Naive thymus-derived CD8-positive, alpha-beta T cell (primary cell): ENCODE measurements around the gene WNK1. TPM values are rescaled to one million over a fixed set of nuclear protein-coding genes. Genes with fewer than 3 reads are reported as not detected.
"Not testable (repeated sequence)": the region's sequence is repeated elsewhere in the genome, so short reads cannot be mapped to it uniquely, and the experiment has no call there.

ENCODE experiments used
- ATAC-seq, 2 donors: fragments of 150-1000 bp; cut with Tn5 transposase in 1 of 2; sonication (Bioruptor Pico), chemical (Tn5 transposase) in 1 of 2; 1 replicate in 1 of 2; 2 replicates in 1 of 2; pipeline ENCODE4 v1.10.0; 2021; ENCODE audit warnings: mild to moderate bottlenecking in 2 of 2, moderate library complexity in 2 of 2
- POLR2A ChIA-PET: fragments of 350-600 bp; sonication (Branson Sonifier 250); formaldehyde crosslinking; loops from one replicate; lab custom pipeline; 2021; ENCODE audit warnings: antibody characterized with exemption; lab: Charles Lee
- DNase-seq, 10 donors: peaks; one replicate each; pipeline versions ENCODE4 v3.0.0 to v3.0.0-alpha.2; 2020 to 2022
- H3K27ac Mint-ChIP-seq, 10 donors: one replicate each; pipeline ENCODE4 v1.8.0; 2020 to 2022; ENCODE audit warnings: mild to moderate bottlenecking in 10 of 10, mixed read lengths in 10 of 10, moderate library complexity in 4 of 10, inconsistent platforms in 1 of 10
- H3K27me3 Mint-ChIP-seq, 5 donors: one replicate each; pipeline ENCODE4 v1.8.0; 2021 to 2022; ENCODE audit warnings: mixed read lengths in 5 of 5
- H3K36me3 Mint-ChIP-seq, 3 donors: one replicate each; pipeline ENCODE4 v1.8.0; 2020 to 2022; ENCODE audit warnings: mixed read lengths in 3 of 3, mild to moderate bottlenecking in 2 of 3, inconsistent platforms in 1 of 3
- H3K4me1 Mint-ChIP-seq, 4 donors: one replicate each; pipeline ENCODE4 v1.8.0; 2021 to 2022; ENCODE audit warnings: mixed read lengths in 4 of 4
- H3K4me3 Mint-ChIP-seq, 10 donors: one replicate each; pipeline ENCODE4 v1.8.0; 2020 to 2022; ENCODE audit warnings: mild to moderate bottlenecking in 10 of 10, mixed read lengths in 10 of 10, moderate library complexity in 6 of 10, inconsistent platforms in 1 of 10
- H3K9me3 Mint-ChIP-seq, 9 donors: one replicate each; pipeline ENCODE4 v1.8.0; 2020 to 2022; ENCODE audit warnings: mixed read lengths in 9 of 9, mild to moderate bottlenecking in 3 of 9, inconsistent platforms in 1 of 9, moderate library complexity in 1 of 9
- polyA plus RNA-seq, 3 donors: library from polyadenylated mRNA; unstranded; fragments of 300-500 nt; fragmentation: Illumina TruSeq; gene quantifications; one replicate each; pipeline ENCODE4 v1.2.3, GENCODE V29; 2021
- total RNA-seq, 8 experiments: library from RNA in 2 of 8; stranded (reverse) in 2 of 8; gene quantifications; one replicate each; pipeline ENCODE4 v1.2.3 and lab custom pipeline; 2021 to 2026

Gene WNK1
- total and polyA plus RNA-seq, 5 experiments from 2014 or later = 19.5 to 158 (median 31.0) TPM

- H3K9me3 Mint-ChIP-seq, H3K27ac Mint-ChIP-seq, DNase-seq, H3K4me3 Mint-ChIP-seq, ATAC-seq, H3K27me3 Mint-ChIP-seq: not testable (repeated sequence)
- H3K4me1 Mint-ChIP-seq = peaks cover 2 to 17% (median 13%) of the 10 kb centered on the region in 4 donors
- peaks cover 4 to 54% (median 13%) of the 10 kb centered on the region in 3 donors for H3K36me3 Mint-ChIP-seq
- POLR2A ChIA-PET = interaction anchor here (0.7 kb wide), 1 partner anchor 186 kb away, joined by 4 read pairs; no protein-coding TSS in a partner anchor
Observed at GRCh38 chr12:935891-936290, 183.5 kb downstream of the WNK1 start.

- ATAC-seq (no peak), DNase-seq (no peak)
- POLR2A ChIA-PET = interaction anchor here (0.7 kb wide), 1 partner anchor 187 kb away, joined by 4 read pairs; no protein-coding TSS in a partner anchor
- no peaks in the 10 kb centered on the region for H3K27me3 Mint-ChIP-seq
- peaks cover 4 to 50% (median 10%) of the 10 kb centered on the region in 3 donors for H3K36me3 Mint-ChIP-seq
- peaks cover 2 to 17% (median 13%) of the 10 kb centered on the region in 4 donors for H3K4me1 Mint-ChIP-seq
- H3K27ac Mint-ChIP-seq = peak overlapping the region in 1 of 10 donors; percentile 72
- no peak overlapping the region for H3K4me3 Mint-ChIP-seq
- H3K9me3 Mint-ChIP-seq = no peaks in the 10 kb centered on the region
Observed at GRCh38 chr12:936377-937345, 184.3 kb downstream of the WNK1 start.

- H3K4me3 Mint-ChIP-seq = no peak overlapping the region
- POLR2A ChIA-PET = no interaction called here
- no peaks in the 10 kb centered on the region for H3K9me3 Mint-ChIP-seq
- peaks cover 4 to 54% (median 10%) of the 10 kb centered on the region in 3 donors for H3K36me3 Mint-ChIP-seq
- H3K27ac Mint-ChIP-seq = peak overlapping the region in 1 of 10 donors; percentile 13
- no peak for ATAC-seq
- DNase-seq = no peak
- H3K4me1 Mint-ChIP-seq = peaks cover 8 to 21% (median 16%) of the 10 kb centered on the region in 4 donors
- H3K27me3 Mint-ChIP-seq = no peaks in the 10 kb centered on the region
Observed at GRCh38 chr12:938810-939209, 186.4 kb downstream of the WNK1 start.

- no peaks in the 10 kb centered on the region for H3K9me3 Mint-ChIP-seq
- H3K27me3 Mint-ChIP-seq = no peaks in the 10 kb centered on the region
- POLR2A ChIA-PET = no interaction called here
- H3K27ac Mint-ChIP-seq = peak overlapping the region in 1 of 10 donors; percentile 67
- peaks cover 25 to 45% (median 37%) of the 10 kb centered on the region in 4 donors for H3K4me1 Mint-ChIP-seq
- peaks cover 4 to 63% (median 10%) of the 10 kb centered on the region in 3 donors for H3K36me3 Mint-ChIP-seq
- no peak for ATAC-seq
- H3K4me3 Mint-ChIP-seq = no peak overlapping the region
- no peak for DNase-seq
Observed at GRCh38 chr12:943051-943450, 190.7 kb downstream of the WNK1 start.

- peak overlapping the region in 4 of 10 donors; percentile 1 to 40 (median 8) for H3K4me3 Mint-ChIP-seq
- no peaks in the 10 kb centered on the region for H3K27me3 Mint-ChIP-seq
- POLR2A ChIA-PET = interaction anchor here (0.7 kb wide), 1 partner anchor 30 kb away, joined by 8 read pairs; no protein-coding TSS in a partner anchor
- no peak for DNase-seq
- peaks cover 32 to 54% (median 47%) of the 10 kb centered on the region in 4 donors for H3K4me1 Mint-ChIP-seq
- H3K36me3 Mint-ChIP-seq = peaks cover 4 to 57% (median 10%) of the 10 kb centered on the region in 3 donors
- no peaks in the 10 kb centered on the region for H3K9me3 Mint-ChIP-seq
- no peak for ATAC-seq
- peak overlapping the region; percentile 37 to 87 (median 59) for H3K27ac Mint-ChIP-seq
Observed at GRCh38 chr12:944211-944610, 191.8 kb downstream of the WNK1 start.

GRCh38 chr12:946212-946611, 193.8 kb downstream of the WNK1 start:
- DNase-seq (no peak), ATAC-seq (no peak)
- Mint-ChIP-seq H3K27ac (peak overlapping the region in 7 of 10 donors; percentile 2 to 76 (median 38)), H3K36me3 (peaks cover 0 to 39% (median 0%) of the 10 kb centered on the region in 3 donors), H3K9me3 (no peaks in the 10 kb centered on the region), H3K4me3 (peak overlapping the region in 3 of 10 donors; percentile 2 to 58 (median 37)), H3K4me1 (peaks cover 27 to 48% (median 42%) of the 10 kb centered on the region in 4 donors), H3K27me3 (no peaks in the 10 kb centered on the region)
- POLR2A ChIA-PET = interaction anchor here (0.8 kb wide), 1 partner anchor 17 kb away, joined by 3 read pairs; no protein-coding TSS in a partner anchor

GRCh38 chr12:946631-947030, 194.3 kb downstream of the WNK1 start:
- Mint-ChIP-seq H3K9me3 (no peaks in the 10 kb centered on the region), H3K27me3 (no peaks in the 10 kb centered on the region), H3K4me3 (peak overlapping the region in 4 of 10 donors; percentile 22 to 58 (median 32)), H3K27ac (peak overlapping the region in 8 of 10 donors; percentile 1 to 73 (median 24)), H3K4me1 (peaks cover 27 to 48% (median 42%) of the 10 kb centered on the region in 4 donors), H3K36me3 (peaks cover 0 to 38% (median 0%) of the 10 kb centered on the region in 3 donors)
- no peak for ATAC-seq
- POLR2A ChIA-PET = interaction anchor here (0.8 kb wide), 1 partner anchor 17 kb away, joined by 3 read pairs; no protein-coding TSS in a partner anchor
- DNase-seq = no peak

- DNase-seq = no peak
- POLR2A ChIA-PET = interaction anchor here (1.9 kb wide), 1 partner anchor 43 kb away, joined by 27 read pairs; the partner anchor contains the start of gene ERC1
- Mint-ChIP-seq H3K4me1 (peaks cover 25 to 42% (median 40%) of the 10 kb centered on the region in 4 donors), H3K36me3 (peaks cover 0 to 25% (median 0%) of the 10 kb centered on the region in 3 donors), H3K9me3 (no peaks in the 10 kb centered on the region), H3K27me3 (no peaks in the 10 kb centered on the region), H3K4me3 (peak overlapping the region; percentile 38 to 99 (median 78)), H3K27ac (peak overlapping the region; percentile 4 to 95 (median 38))
- no peak for ATAC-seq
Observed at GRCh38 chr12:948238-948637, 195.9 kb downstream of the WNK1 start.

GRCh38 chr12:949453-950191, 197.2 kb downstream of the WNK1 start, which contains the start of gene RAD52:
RAD52 (minus strand) TSS chr12:949694; CDS start chr12:933058, 16,636 bp downstream.
- DNase-seq (peak; percentile 93 to 97 (median 96)), ATAC-seq (peak; percentile 86 to 88)
- Mint-ChIP-seq H3K27ac (peak within 1 kb of the TSS; percentile 87 to 99 (median 96)), H3K4me1 (peaks cover 19 to 30% (median 29%) of the 10 kb centered on the region in 4 donors), H3K4me3 (peak within 1 kb of the TSS; percentile 86 to 99 (median 97)), H3K27me3 (no peaks in the 10 kb centered on the region), H3K36me3 (peaks cover 0 to 13% (median 0%) of the 10 kb centered on the region in 3 donors), H3K9me3 (no peaks in the 10 kb centered on the region)
- POLR2A ChIA-PET = interaction anchor here (0.7 to 1.9 kb wide), 15 partner anchors 39 to 645 kb away, joined by 3 to 27 read pairs (median 5); partner anchors contain the start of genes ERC1, FBXL14, KDM5A and WNK1

- Mint-ChIP-seq H3K27me3 (no peaks in the 10 kb centered on the region), H3K4me1 (peaks cover 14 to 23% (median 22%) of the 10 kb centered on the region in 4 donors), H3K4me3 (peak overlapping the region in 8 of 10 donors; percentile 39 to 99 (median 60)), H3K36me3 (peaks cover 0 to 4% (median 0%) of the 10 kb centered on the region in 3 donors), H3K27ac (peak overlapping the region in 6 of 10 donors; percentile 5 to 87 (median 49)), H3K9me3 (no peaks in the 10 kb centered on the region)
- ATAC-seq (no peak), DNase-seq (no peak)
- POLR2A ChIA-PET = no interaction called here
Observed at GRCh38 chr12:951176-951575, 198.8 kb downstream of the WNK1 start.

GRCh38 chr12:953776-954175, 201.4 kb downstream of the WNK1 start:
- no peak overlapping the region for H3K4me3 Mint-ChIP-seq
- ATAC-seq (no peak), DNase-seq (no peak)
- POLR2A ChIA-PET = no interaction called here
- H3K27ac Mint-ChIP-seq = peak overlapping the region in 2 of 10 donors; percentile 7 to 72
- H3K27me3 Mint-ChIP-seq = no peaks in the 10 kb centered on the region
- H3K4me1 Mint-ChIP-seq = peaks cover 5 to 6% (median 5%) of the 10 kb centered on the region in 4 donors
- H3K36me3 Mint-ChIP-seq = no peaks in the 10 kb centered on the region
- no peaks in the 10 kb centered on the region for H3K9me3 Mint-ChIP-seq
